OCI-LY3 (cell line): ENCODE results near the gene SVBP.

Experiments
- H2AFZ ChIP-seq: fragments of 200-600, 300-600 bp; shearing (Covaris generic); 2 replicates; pipeline ENCODE4 v1.6.0; 2014; ENCODE audit warnings: antibody characterized with exemption, low read depth, low read length
- H3K27ac ChIP-seq: fragments of 200-600, 300-600 bp; sonication (generic); 2 replicates; pipeline ENCODE4 v1.5.1; 2014; ENCODE audit warnings: mild to moderate bottlenecking, low read length, moderate library complexity, mixed read lengths
- H3K27me3 ChIP-seq: fragments of 200-600, 300-600 bp; sonication (generic); 2 replicates; pipeline ENCODE4 v1.6.1; 2014; ENCODE audit warnings: low read depth, low read length, mixed read lengths
- H3K36me3 ChIP-seq: fragments of 200-600, 300-600 bp; sonication (generic); replicated peaks from 2 replicates; pipeline ENCODE3; 2014; ENCODE audit warnings: low read depth, low read length, mixed read lengths
- H3K4me1 ChIP-seq: fragments of 300-600, 200-600 bp; sonication (generic); 2 replicates; pipeline ENCODE4 v1.6.1; 2014; ENCODE audit warnings: low read length, mixed read lengths
- H3K4me2 ChIP-seq: fragments of 200-600, 300-600 bp; sonication (generic); 2 replicates; pipeline ENCODE4 v1.6.1; 2014; ENCODE audit warnings: low read length, mixed read lengths
- H3K4me3 ChIP-seq: fragments of 300-600, 200-600 bp; sonication (generic); 2 replicates; pipeline ENCODE4 v1.5.1; 2014; ENCODE audit warnings: antibody characterized with exemption, mild to moderate bottlenecking, low read length, moderate library complexity
- H3K79me2 ChIP-seq: fragments of 300-600, 200-600 bp; shearing (Covaris generic); 2 replicates; pipeline ENCODE4 v1.6.1; 2014; ENCODE audit warnings: mild to moderate bottlenecking, low read length, mixed read lengths
- H3K9ac ChIP-seq: fragments of 300-600, 200-600 bp; shearing (Covaris generic); 2 replicates; pipeline ENCODE4 v1.6.0; 2014; ENCODE audit warnings: mild to moderate bottlenecking, low read length, moderate library complexity
- H3K9me3 ChIP-seq: fragments of 200-600, 300-600 bp; shearing (Covaris generic); 2 replicates; pipeline ENCODE4 v1.6.1; 2014; ENCODE audit warnings: low read length, mixed read lengths; ENCODE audit not compliant: insufficient read depth
- H4K20me1 ChIP-seq: fragments of 200-600, 300-600 bp; sonication (generic); 2 replicates; pipeline ENCODE4 v1.6.1; 2016; ENCODE audit warnings: low read length, mixed read lengths; ENCODE audit not compliant: insufficient read depth
- EZH2phosphoT487 ChIP-seq: fragments of 200-600 bp; shearing (Covaris generic); IDR thresholded peaks from 2 replicates; pipeline ENCODE4 v1.6.1; 2018; ENCODE audit warnings: antibody characterized with exemption, mixed run types, low read depth
- TF ChIP-seq, protein P1 (sequence below): fragments of 200-600, 300-600 bp; sonication (generic); IDR thresholded peaks from 2 replicates; pipeline ENCODE4 v1.5.1; 2014; ENCODE audit warnings: antibody characterized with exemption, low read length, low read depth

Gene SVBP

DNA sequence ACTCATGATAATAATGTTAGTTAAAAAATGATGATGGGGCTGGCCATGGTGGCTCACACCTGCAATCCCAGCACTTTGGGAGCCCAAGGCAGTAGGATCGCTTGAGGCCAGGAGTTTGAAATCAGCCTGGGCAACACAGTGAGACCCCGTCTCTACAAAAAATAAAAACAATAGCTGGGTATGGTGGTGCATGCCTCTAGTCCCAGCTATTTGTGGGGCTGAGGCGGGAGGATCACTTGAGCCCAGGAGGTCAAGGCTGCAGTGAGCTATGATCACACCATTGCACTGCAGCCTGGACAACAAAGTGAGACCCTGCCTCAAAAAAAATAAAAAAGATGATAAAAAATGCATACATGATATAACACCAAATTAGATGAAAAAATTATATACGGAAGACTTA lies 55.6 kb downstream of the SVBP start:
- Histone ChIP-seq H4K20me1 (peaks cover 9% of the 10 kb centered on the region), H3K4me3 (no peak overlapping the region), H3K27ac (no peak overlapping the region), H3K9me3 (no peaks in the 10 kb centered on the region), H3K4me1 (peaks cover 8% of the 10 kb centered on the region), H3K79me2 (peaks cover 22% of the 10 kb centered on the region), H3K36me3 (no peaks in the 10 kb centered on the region), H3K4me2 (no peak overlapping the region), H2AFZ (no peak overlapping the region), H3K27me3 (no peaks in the 10 kb centered on the region), H3K9ac (no peak overlapping the region)
- TF ChIP-seq, protein P1, sequence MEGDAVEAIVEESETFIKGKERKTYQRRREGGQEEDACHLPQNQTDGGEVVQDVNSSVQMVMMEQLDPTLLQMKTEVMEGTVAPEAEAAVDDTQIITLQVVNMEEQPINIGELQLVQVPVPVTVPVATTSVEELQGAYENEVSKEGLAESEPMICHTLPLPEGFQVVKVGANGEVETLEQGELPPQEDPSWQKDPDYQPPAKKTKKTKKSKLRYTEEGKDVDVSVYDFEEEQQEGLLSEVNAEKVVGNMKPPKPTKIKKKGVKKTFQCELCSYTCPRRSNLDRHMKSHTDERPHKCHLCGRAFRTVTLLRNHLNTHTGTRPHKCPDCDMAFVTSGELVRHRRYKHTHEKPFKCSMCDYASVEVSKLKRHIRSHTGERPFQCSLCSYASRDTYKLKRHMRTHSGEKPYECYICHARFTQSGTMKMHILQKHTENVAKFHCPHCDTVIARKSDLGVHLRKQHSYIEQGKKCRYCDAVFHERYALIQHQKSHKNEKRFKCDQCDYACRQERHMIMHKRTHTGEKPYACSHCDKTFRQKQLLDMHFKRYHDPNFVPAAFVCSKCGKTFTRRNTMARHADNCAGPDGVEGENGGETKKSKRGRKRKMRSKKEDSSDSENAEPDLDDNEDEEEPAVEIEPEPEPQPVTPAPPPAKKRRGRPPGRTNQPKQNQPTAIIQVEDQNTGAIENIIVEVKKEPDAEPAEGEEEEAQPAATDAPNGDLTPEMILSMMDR, result no peak

DNA sequence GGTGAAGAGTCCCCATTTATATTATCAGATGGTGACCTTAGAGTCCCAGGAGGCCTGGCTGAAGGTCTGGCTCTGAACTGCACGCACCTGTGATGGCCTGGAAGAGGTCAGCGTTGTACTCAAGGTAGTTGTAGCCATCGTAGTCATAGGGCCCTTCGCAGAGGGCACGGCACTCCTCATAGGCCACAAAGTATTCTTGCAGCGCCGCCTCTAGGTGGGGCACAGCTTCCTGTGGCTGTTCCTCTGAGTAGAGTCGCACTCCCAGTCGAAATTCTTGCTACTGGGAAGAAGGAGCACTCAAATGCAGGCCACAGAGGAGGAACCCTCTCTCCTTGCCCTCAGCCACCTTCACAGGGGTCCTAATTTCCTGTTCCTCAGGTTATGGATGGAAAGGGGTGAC lies 58.1 kb downstream of the SVBP start:
- Histone ChIP-seq H3K27ac (no peak overlapping the region), H3K9ac (no peak overlapping the region), H3K4me1 (no peaks in the 10 kb centered on the region), H3K36me3 (no peaks in the 10 kb centered on the region), H2AFZ (no peak overlapping the region), H3K4me2 (no peak overlapping the region), H3K79me2 (no peaks in the 10 kb centered on the region), H3K9me3 (no peaks in the 10 kb centered on the region), H4K20me1 (no peaks in the 10 kb centered on the region), H3K4me3 (no peak overlapping the region), H3K27me3 (no peaks in the 10 kb centered on the region)
- TF ChIP-seq, protein P1, result no peak
- no peak for TF ChIP-seq EZH2phosphoT487

DNA sequence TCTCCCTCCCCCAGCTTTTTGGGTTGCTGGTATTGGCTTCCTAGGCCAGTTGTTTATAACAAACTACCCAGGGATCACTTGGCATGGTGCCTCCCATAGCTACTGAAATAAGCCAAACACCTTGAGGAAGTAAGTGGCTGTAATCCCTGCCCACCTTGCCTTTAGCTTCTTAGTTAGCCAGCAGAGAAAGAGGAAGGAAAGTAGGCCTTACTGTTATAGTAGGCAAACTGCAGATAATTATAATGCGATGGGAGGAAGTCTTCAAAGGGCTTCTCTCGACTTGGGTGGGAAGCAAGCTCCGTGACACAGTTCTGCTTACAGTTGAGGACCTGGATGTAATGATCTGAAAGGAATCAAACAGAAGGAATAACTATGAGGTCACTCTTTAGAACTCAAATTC lies 58.6 kb downstream of the SVBP start:
- H2AFZ ChIP-seq, result no peak overlapping the region
- H3K79me2 ChIP-seq, result no peaks in the 10 kb centered on the region
- H3K4me3 ChIP-seq, result no peak overlapping the region
- H3K27ac ChIP-seq, result no peak overlapping the region
- no peaks in the 10 kb centered on the region for H3K36me3 ChIP-seq
- H3K27me3 ChIP-seq, result no peaks in the 10 kb centered on the region
- H3K9ac ChIP-seq, result no peak overlapping the region
- H4K20me1 ChIP-seq, result no peaks in the 10 kb centered on the region
- H3K4me2 ChIP-seq, result no peak overlapping the region
- H3K9me3 ChIP-seq, result no peaks in the 10 kb centered on the region
- no peaks in the 10 kb centered on the region for H3K4me1 ChIP-seq
- TF ChIP-seq, protein P1, result no peak
- TF ChIP-seq EZH2phosphoT487, result no peak

DNA sequence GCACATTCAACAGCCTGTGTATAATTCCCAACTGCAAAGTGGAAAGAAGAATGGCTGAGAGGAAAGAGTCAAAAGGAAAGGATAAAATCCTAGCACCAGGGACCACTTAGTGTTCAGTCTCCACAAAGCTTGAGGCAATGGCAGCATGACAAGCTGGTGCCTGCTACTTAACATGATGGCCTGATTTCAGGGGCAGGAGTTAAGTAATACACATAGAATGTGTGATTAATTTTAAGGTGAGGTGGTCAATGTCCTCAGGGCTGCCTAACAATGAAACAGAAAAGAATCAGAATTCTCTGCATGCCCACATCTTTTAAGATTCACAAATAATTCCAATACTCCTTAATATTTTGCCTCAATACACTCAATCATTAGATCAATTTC lies 59.3 kb downstream of the SVBP start:
- Histone ChIP-seq H3K27ac (no peak overlapping the region), H3K4me3 (no peak overlapping the region), H3K27me3 (no peaks in the 10 kb centered on the region), H3K9ac (no peak overlapping the region), H3K79me2 (no peaks in the 10 kb centered on the region), H3K9me3 (no peaks in the 10 kb centered on the region), H3K4me1 (no peaks in the 10 kb centered on the region), H3K36me3 (peaks cover 2% of the 10 kb centered on the region), H2AFZ (no peak overlapping the region), H3K4me2 (no peak overlapping the region), H4K20me1 (no peaks in the 10 kb centered on the region)
- no peak for TF ChIP-seq EZH2phosphoT487
- TF ChIP-seq, protein P1, result no peak
